Hepatocyte (in vitro differentiated cells): Measurements from ENCODE around the gene BTBD8.

Experiments
- CTCF ChIP-seq: fragments of 200-600 bp; sonication (generic); IDR thresholded peaks from 2 replicates; pipeline ENCODE4 v1.5.1; 2016; ENCODE audit warnings: antibody characterized with exemption, mild to moderate bottlenecking; ENCODE audit not compliant: poor library complexity
- EZH2 ChIP-seq: fragments of 200-600 bp; sonication (generic); IDR thresholded peaks from 2 replicates; pipeline ENCODE4 v1.6.1; 2016; ENCODE audit warnings: antibody characterized with exemption, mild to moderate bottlenecking, borderline replicate concordance

- TF ChIP-seq EZH2 (no peak), CTCF (no peak)
These were observed 105.9 kb downstream of the BTBD8 start for GRCh38 chr1:92186081-92186480.
